PC-3 (cell line): ENCODE data around the gene CCT6A. TPM values are rescaled to one million over a fixed set of nuclear protein-coding genes. Genes with fewer than 3 reads are reported as not detected.
"Not testable (repeated sequence)": the region's sequence is repeated elsewhere in the genome, so short reads cannot be mapped to it uniquely, and the experiment has no call there.

Experiments used
- ATAC-seq: fragments of 200-7000 bp; cut with Tn5 transposase; 2 replicates; pipeline ENCODE4 v1.9.1; 2020; ENCODE audit warnings: mild to moderate bottlenecking, moderate library complexity
- BruUV-seq: library from RNA; stranded (reverse); fragments of 400-500 nt; replicated peaks from 2 replicates; lab custom pipeline; 2021; lab: Mats Ljungman, UMichigan
- CTCF ChIA-PET: fragments of 300-600 bp; sonication (Branson Sonifier 250); formaldehyde crosslinking; loops from one replicate; lab custom pipeline; 2022; ENCODE audit warnings: antibody characterized with exemption; lab: Charles Lee
- POLR2A ChIA-PET: fragments of 300-600 bp; sonication (Branson Sonifier 250); formaldehyde crosslinking; loops from one replicate; lab custom pipeline; 2022; ENCODE audit warnings: antibody characterized with exemption; ENCODE audit not compliant: unreplicated experiment; lab: Charles Lee
- DNase-seq: peaks from one replicate; pipeline ENCODE4 v3.0.0-alpha.2; 2015
- H2AFZ ChIP-seq: fragments of 300-600 bp; sonication (generic); 2 replicates; pipeline ENCODE4 v1.6.0; 2016; ENCODE audit warnings: antibody characterized with exemption, low read length
- H3F3A ChIP-seq: fragments of 300-600 bp; sonication (generic); one replicate; pipeline ENCODE4 v1.6.0; 2017; ENCODE audit warnings: antibody characterized with exemption, low read length, control low read depth, mild to moderate bottlenecking; ENCODE audit not compliant: unreplicated experiment
- H3K27ac ChIP-seq: fragments of 300-600 bp; sonication (generic); 2 replicates; pipeline ENCODE4 v1.5.1; 2016; ENCODE audit warnings: mild to moderate bottlenecking, low read length
- H3K27me3 ChIP-seq: fragments of 300-600 bp; sonication (generic); 2 replicates; pipeline ENCODE4 v1.6.1; 2016; ENCODE audit warnings: low read length, mixed read lengths
- H3K36me3 ChIP-seq: fragments of 300-600 bp; sonication (generic); 2 replicates; pipeline ENCODE4 v1.6.1; 2016; ENCODE audit warnings: low read depth, mixed run types, low read length, mixed read lengths
- H3K4me1 ChIP-seq: fragments of 300-600 bp; sonication (generic); 2 replicates; pipeline ENCODE4 v1.5.1; 2016; ENCODE audit warnings: low read length; ENCODE audit not compliant: insufficient read depth
- H3K4me2 ChIP-seq: fragments of 300-600 bp; sonication (generic); 2 replicates; pipeline ENCODE4 v1.6.0; 2016; ENCODE audit warnings: low read length
- H3K4me3 ChIP-seq: fragments of 300-600 bp; sonication (generic); 2 replicates; pipeline ENCODE4 v1.5.1; 2016; ENCODE audit warnings: mild to moderate bottlenecking, low read length, mixed read lengths
- H3K79me2 ChIP-seq: fragments of 300-600 bp; sonication (generic); 2 replicates; pipeline ENCODE4 v1.6.1; 2017; ENCODE audit warnings: low read length, mixed read lengths
- H3K9ac ChIP-seq: fragments of 300-600 bp; sonication (generic); 2 replicates; pipeline ENCODE4 v1.6.0; 2016; ENCODE audit warnings: mild to moderate bottlenecking, low read length
- H3K9me2 ChIP-seq: fragments of 300-600 bp; sonication (generic); replicated peaks from 2 replicates; pipeline ENCODE4 v1.6.1; 2016; ENCODE audit warnings: mixed run types, low read length, mixed read lengths
- H3K9me3 ChIP-seq: fragments of 300-600 bp; sonication (generic); 2 replicates; pipeline ENCODE4 v1.6.1; 2016; ENCODE audit warnings: low read length, mixed read lengths
- H4K20me1 ChIP-seq: fragments of 300-600 bp; sonication (generic); 2 replicates; pipeline ENCODE4 v1.6.1; 2016; ENCODE audit warnings: low read length, mixed read lengths
- EZH2 ChIP-seq: fragments of 300-600 bp; sonication (generic); IDR thresholded peaks from one replicate; pipeline ENCODE4 v1.6.1; 2017; ENCODE audit warnings: antibody characterized with exemption, mild to moderate bottlenecking, low read length; ENCODE audit not compliant: unreplicated experiment
- EZH2phosphoT487 ChIP-seq: fragments of 300-600 bp; sonication (generic); IDR thresholded peaks from 2 replicates; pipeline ENCODE4 v1.6.1; 2018; ENCODE audit warnings: mild to moderate bottlenecking, antibody characterized with exemption, low read length, borderline replicate concordance
- intact Hi-C: fragments of 100-400 bp; cut with micrococcal nuclease; formaldehyde crosslinking; loops from 2 replicates; pipeline ENCODE4 v1.9.0; 2023
- total RNA-seq: library from RNA; depleted of rRNA; stranded (reverse); fragments of >200 nt; gene quantifications from 2 replicates; pipeline ENCODE4 v1.2.3, GENCODE V29; 2014
- TF ChIP-seq, protein P1 (sequence below): fragments of 300-600 bp; sonication (generic); conservative IDR thresholded peaks from 2 replicates; pipeline ENCODE4 v1.5.1; 2017; ENCODE audit warnings: antibody characterized with exemption, low read depth, mild to moderate bottlenecking, low read length

Gene CCT6A
- total RNA-seq, 1 experiment from 2014 or later = 338 TPM

DNA sequence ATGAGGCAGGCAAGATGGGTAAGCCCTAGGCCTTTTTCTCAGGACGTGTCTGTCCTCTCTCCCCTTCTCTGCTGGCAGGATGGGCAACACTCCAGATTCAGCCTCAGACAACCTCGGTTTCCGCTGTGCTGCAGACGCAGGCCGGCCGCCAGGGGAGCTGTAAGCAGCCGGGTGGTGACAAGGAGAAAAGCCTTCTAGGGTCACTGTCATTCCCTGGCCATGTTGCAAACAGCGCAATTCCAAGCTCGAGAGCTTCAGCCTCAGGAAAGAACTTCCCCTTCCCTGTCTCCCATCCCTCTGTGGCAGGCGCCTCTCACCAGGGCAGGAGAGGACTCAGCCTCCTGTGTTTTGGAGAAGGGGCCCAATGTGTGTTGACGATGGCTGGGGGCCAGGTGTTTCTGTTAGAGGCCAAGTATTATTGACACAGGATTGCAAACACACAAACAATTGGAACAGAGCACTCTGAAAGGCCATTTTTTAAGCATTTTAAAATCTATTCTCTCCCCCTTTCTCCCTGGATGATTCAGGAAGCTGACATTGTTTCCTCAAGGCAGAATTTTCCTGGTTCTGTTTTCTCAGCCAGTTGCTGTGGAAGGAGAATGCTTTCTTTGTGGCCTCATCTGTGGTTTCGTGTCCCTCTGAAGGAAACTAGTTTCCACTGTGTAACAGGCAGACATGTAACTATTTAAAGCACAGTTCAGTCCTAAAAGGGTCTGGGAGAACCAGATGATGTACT, 28.1 kb downstream of the CCT6A start:
- no peaks in the 10 kb centered on the region for H3K79me2 ChIP-seq
- TSS peak; percentile 47 for BruUV-seq
- no peaks in the 10 kb centered on the region for H4K20me1 ChIP-seq
- no peak overlapping the region for H3K4me3 ChIP-seq
- DNase-seq (peak; percentile 41), ATAC-seq (peak; percentile 44)
- H3F3A ChIP-seq = no peaks in the 10 kb centered on the region
- CTCF ChIA-PET = interaction anchor here (0.6 kb wide), 1 partner anchor 42 kb away, joined by 6 read pairs; no protein-coding TSS in a partner anchor
- TF ChIP-seq EZH2phosphoT487 = no peak
- TF ChIP-seq, protein P1, sequence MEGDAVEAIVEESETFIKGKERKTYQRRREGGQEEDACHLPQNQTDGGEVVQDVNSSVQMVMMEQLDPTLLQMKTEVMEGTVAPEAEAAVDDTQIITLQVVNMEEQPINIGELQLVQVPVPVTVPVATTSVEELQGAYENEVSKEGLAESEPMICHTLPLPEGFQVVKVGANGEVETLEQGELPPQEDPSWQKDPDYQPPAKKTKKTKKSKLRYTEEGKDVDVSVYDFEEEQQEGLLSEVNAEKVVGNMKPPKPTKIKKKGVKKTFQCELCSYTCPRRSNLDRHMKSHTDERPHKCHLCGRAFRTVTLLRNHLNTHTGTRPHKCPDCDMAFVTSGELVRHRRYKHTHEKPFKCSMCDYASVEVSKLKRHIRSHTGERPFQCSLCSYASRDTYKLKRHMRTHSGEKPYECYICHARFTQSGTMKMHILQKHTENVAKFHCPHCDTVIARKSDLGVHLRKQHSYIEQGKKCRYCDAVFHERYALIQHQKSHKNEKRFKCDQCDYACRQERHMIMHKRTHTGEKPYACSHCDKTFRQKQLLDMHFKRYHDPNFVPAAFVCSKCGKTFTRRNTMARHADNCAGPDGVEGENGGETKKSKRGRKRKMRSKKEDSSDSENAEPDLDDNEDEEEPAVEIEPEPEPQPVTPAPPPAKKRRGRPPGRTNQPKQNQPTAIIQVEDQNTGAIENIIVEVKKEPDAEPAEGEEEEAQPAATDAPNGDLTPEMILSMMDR = peak; percentile 50
- H3K36me3 ChIP-seq = no peaks in the 10 kb centered on the region; the same call in 1 of the 2 replicates
- H3K9ac ChIP-seq = no peak overlapping the region
- no peaks in the 10 kb centered on the region for H3K9me2 ChIP-seq
- POLR2A ChIA-PET = no interaction called here
- intact Hi-C loops = no loop called here
- H3K27ac ChIP-seq = no peak overlapping the region
- H3K4me1 ChIP-seq = peaks cover 4% of the 10 kb centered on the region
- H2AFZ ChIP-seq = no peak overlapping the region
- H3K27me3 ChIP-seq = no peaks in the 10 kb centered on the region
- no peak overlapping the region for H3K4me2 ChIP-seq
- no peaks in the 10 kb centered on the region for H3K9me3 ChIP-seq

DNA sequence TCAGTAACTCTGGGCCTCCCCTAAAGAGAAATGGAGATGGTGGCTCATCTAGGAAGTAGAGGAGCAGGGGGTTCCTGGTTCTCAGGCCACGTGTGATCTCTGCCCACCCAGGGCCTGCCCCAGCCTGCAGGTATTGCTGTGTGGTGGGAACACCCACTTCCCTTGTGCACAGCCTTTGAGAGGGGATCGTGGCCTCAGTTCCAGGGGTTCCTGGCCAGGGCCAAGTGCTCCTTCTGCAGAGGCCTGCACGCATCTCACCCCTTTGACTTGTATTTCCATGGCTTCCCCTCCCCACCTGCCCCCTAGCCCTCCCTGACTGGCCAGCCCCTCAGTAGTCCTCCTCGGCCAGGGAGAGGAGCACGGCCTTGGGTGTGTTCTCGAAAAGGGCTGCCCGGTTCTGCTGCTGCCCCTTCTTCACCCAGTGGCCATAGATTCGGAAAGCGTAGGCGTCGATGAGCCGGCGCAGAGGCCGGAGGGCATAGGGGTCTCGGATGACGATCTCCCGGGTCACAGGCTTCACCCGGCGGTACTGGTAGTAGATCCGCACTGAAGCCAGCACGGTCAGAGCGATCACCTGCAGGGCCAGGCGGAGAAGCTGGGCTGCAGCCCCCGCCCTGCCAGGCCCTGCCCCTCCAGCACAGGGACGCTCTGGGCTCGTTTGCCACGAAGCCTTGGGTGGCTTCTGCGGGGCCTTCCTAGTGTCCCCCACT, 29.3 kb downstream of the CCT6A start:
- DNase-seq = not testable (repeated sequence)

DNA sequence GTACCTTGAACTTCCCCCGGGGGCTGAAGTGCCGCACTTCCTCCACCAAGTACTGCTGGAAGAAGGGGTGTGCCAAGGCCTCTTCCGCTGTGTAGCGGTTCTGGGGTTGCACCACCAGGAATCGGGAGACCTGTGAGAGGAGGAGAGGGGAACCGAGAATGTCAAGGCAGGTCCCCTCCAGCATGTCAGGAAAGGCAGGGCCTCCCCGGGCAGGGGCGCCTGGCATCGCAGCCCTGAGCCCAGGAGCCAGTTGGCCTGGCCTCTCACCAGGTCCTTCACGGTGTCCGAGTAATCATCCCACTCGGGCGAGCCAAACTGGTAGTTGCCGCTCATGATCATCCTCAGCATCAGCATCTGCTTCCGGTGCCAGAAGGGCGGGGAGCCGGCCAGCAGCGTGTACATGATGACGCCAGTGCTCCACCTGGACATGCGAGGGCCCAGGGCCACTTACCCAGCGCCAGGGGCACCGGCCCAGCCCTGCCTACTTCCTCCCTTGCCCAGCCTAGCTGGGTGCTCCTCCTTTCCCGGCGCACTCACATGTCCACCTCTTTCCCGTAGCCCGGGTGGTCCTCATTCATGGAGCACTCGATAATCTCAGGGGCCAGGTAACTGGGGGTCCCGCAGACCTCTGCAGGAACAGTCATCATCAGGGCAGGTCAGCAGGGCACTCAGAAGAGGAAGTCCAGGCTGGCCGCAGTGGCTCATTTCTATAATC, 30.2 kb downstream of the CCT6A start:
- intact Hi-C loops = no loop called here
- H2AFZ ChIP-seq = no peak overlapping the region
- ATAC-seq (no peak), DNase-seq (no peak)
- BruUV-seq = no TSS peak
- H3K27me3 ChIP-seq = no peaks in the 10 kb centered on the region
- H3K4me3 ChIP-seq = no peak overlapping the region
- H3K9me3 ChIP-seq = no peaks in the 10 kb centered on the region
- no peaks in the 10 kb centered on the region for H4K20me1 ChIP-seq
- CTCF ChIA-PET = no interaction called here
- H3K27ac ChIP-seq = no peak overlapping the region
- H3F3A ChIP-seq = no peaks in the 10 kb centered on the region
- POLR2A ChIA-PET = no interaction called here
- H3K4me1 ChIP-seq = peaks cover under 1% of the 10 kb centered on the region; the same call in 1 of the 2 replicates
- no peak overlapping the region for H3K4me2 ChIP-seq
- H3K79me2 ChIP-seq = no peaks in the 10 kb centered on the region
- no peaks in the 10 kb centered on the region; the same call in 1 of the 2 replicates for H3K36me3 ChIP-seq
- H3K9me2 ChIP-seq = no peaks in the 10 kb centered on the region
- no peak overlapping the region for H3K9ac ChIP-seq
- TF ChIP-seq, protein P1 = no peak
- TF ChIP-seq EZH2phosphoT487 (no peak), EZH2 (no peak)

More for the DNA sequence above, 29.3 kb downstream of the CCT6A start:
- H3K27ac ChIP-seq, H3K27me3 ChIP-seq, H3K9me2 ChIP-seq, CTCF ChIA-PET, H3F3A ChIP-seq, H3K4me1 ChIP-seq, H3K4me2 ChIP-seq, H3K4me3 ChIP-seq, intact Hi-C loops, ATAC-seq, H2AFZ ChIP-seq, POLR2A ChIA-PET, H3K36me3 ChIP-seq, H4K20me1 ChIP-seq, H3K9ac ChIP-seq, H3K9me3 ChIP-seq, H3K79me2 ChIP-seq, BruUV-seq: not testable (repeated sequence)
